Neuronal stem cell (in vitro differentiated cells): ENCODE data around the gene RNH1.
A peak's percentile ranks its signal among the peaks of the same experiment; 100 is the strongest.

ENCODE experiments used
- DNase-seq: peaks from one replicate; pipeline ENCODE4 v3.0.0-alpha.2; 2013; ENCODE audit warnings: low spot score
- H2AFZ ChIP-seq: one replicate; pipeline ENCODE4 v1.6.1; 2013; ENCODE audit warnings: mild to moderate bottlenecking, low read length, inconsistent platforms
- H2AK5ac ChIP-seq: 2 replicates; pipeline ENCODE4 v1.6.1; 2013; ENCODE audit warnings: low read depth, mild to moderate bottlenecking, inconsistent platforms, low read length, moderate library complexity, mixed read lengths
- H2BK120ac ChIP-seq: 2 replicates; pipeline ENCODE4 v1.6.1; 2013; ENCODE audit warnings: low read depth, mild to moderate bottlenecking, inconsistent platforms, low read length, moderate library complexity, mixed read lengths
- H2BK12ac ChIP-seq: one replicate; pipeline ENCODE4 v1.6.1; 2013; ENCODE audit warnings: low read length, inconsistent platforms
- H2BK15ac ChIP-seq: 2 replicates; pipeline ENCODE4 v1.6.1; 2013; ENCODE audit warnings: mild to moderate bottlenecking, low read length, inconsistent platforms, mixed read lengths
- H2BK5ac ChIP-seq: one replicate; pipeline ENCODE4 v1.6.1; 2013; ENCODE audit warnings: inconsistent platforms, mild to moderate bottlenecking, low read length, moderate library complexity
- H3K14ac ChIP-seq: one replicate; pipeline ENCODE4 v1.6.1; 2013; ENCODE audit warnings: low read length, inconsistent platforms
- H3K18ac ChIP-seq: 2 replicates; pipeline ENCODE4 v1.6.1; 2013; ENCODE audit warnings: low read length, inconsistent platforms
- H3K23ac ChIP-seq: 2 replicates; pipeline ENCODE4 v1.6.1; 2013; ENCODE audit warnings: low read depth, mild to moderate bottlenecking, mixed read lengths, low read length, inconsistent platforms; ENCODE audit not compliant: poor library complexity
- H3K27ac ChIP-seq: replicated peaks from 3 replicates; pipeline ENCODE4 v1.5.1; 2013; ENCODE audit warnings: low read length, inconsistent platforms
- H3K27me3 ChIP-seq, 3 experiments: 2 replicates each; pipeline ENCODE4 v1.6.1; 2013; ENCODE audit warnings: low read length in 3 of 3, mild to moderate bottlenecking in 2 of 3, inconsistent platforms in 1 of 3, low read depth in 1 of 3, mixed read lengths in 1 of 3, moderate library complexity in 1 of 3; ENCODE audit not compliant: control insufficient read depth in 3 of 3, insufficient read depth in 3 of 3
- H3K36me3 ChIP-seq, 2 donors: replicated peaks in 1 of 2; 2 replicates each; pipeline ENCODE4 v1.6.1; 2013; ENCODE audit warnings: low read length in 2 of 2; ENCODE audit not compliant: control insufficient read depth in 2 of 2, insufficient read depth in 2 of 2
- H3K4ac ChIP-seq: 2 replicates; pipeline ENCODE4 v1.6.1; 2013; ENCODE audit warnings: inconsistent platforms, mild to moderate bottlenecking, low read length, moderate library complexity
- H3K4me1 ChIP-seq, 2 donors: 1 replicate in 1 of 2; 2 replicates in 1 of 2; pipeline ENCODE4 v1.6.1; 2013; ENCODE audit warnings: low read length in 2 of 2, low read depth in 1 of 2; ENCODE audit not compliant: control insufficient read depth in 2 of 2, insufficient read depth in 1 of 2
- H3K4me2 ChIP-seq: one replicate; pipeline ENCODE4 v1.6.1; 2013; ENCODE audit warnings: mild to moderate bottlenecking, low read length, inconsistent platforms; ENCODE audit not compliant: insufficient read depth, poor library complexity, severe bottlenecking
- H3K4me3 ChIP-seq, 2 donors: 2 replicates each; pipeline ENCODE4 v1.5.1; 2013; ENCODE audit warnings: low read length in 2 of 2, mild to moderate bottlenecking in 2 of 2, inconsistent platforms in 1 of 2, moderate library complexity in 1 of 2
- H3K79me1 ChIP-seq: one replicate; pipeline ENCODE4 v1.6.1; 2013; ENCODE audit warnings: low read depth, mild to moderate bottlenecking, inconsistent platforms, low read length, moderate library complexity
- H3K9ac ChIP-seq: one replicate; pipeline ENCODE4 v1.6.1; 2013; ENCODE audit warnings: mild to moderate bottlenecking, low read depth, low read length, inconsistent platforms; ENCODE audit not compliant: poor library complexity
- H3K9me3 ChIP-seq, 2 donors: replicated peaks in 1 of 2; 2 replicates each; pipeline versions ENCODE3 to v1.6.1; 2013; ENCODE audit warnings: low read length in 2 of 2, mild to moderate bottlenecking in 2 of 2, inconsistent platforms in 1 of 2, low read depth in 1 of 2, mixed read lengths in 1 of 2, moderate library complexity in 1 of 2; ENCODE audit not compliant: control insufficient read depth in 2 of 2, insufficient read depth in 1 of 2
- H4K8ac ChIP-seq: one replicate; pipeline ENCODE4 v1.6.1; 2013; ENCODE audit warnings: low read depth, mild to moderate bottlenecking, inconsistent platforms, low read length, moderate library complexity
- H4K91ac ChIP-seq: one replicate; pipeline ENCODE4 v1.6.1; 2013; ENCODE audit warnings: low read length, low read depth, mild to moderate bottlenecking, inconsistent platforms; ENCODE audit not compliant: poor library complexity
- WGBS, 2 donors: extraction: QIAGEN DNeasy Blood & Tissue Kit; methylation state at CpG; one replicate each; pipeline ENCODE4 v1.1.7; 2013; ENCODE audit warnings: missing lambda C conversion rate in 2 of 2, mixed read lengths in 1 of 2; ENCODE audit not compliant: insufficient read length in 2 of 2, insufficient replicate concordance in 1 of 2; ENCODE audit errors: extremely low coverage in 2 of 2; 5-methylcytosine and 5-hydroxymethylcytosine counted together

The RNH1 gene

DNA sequence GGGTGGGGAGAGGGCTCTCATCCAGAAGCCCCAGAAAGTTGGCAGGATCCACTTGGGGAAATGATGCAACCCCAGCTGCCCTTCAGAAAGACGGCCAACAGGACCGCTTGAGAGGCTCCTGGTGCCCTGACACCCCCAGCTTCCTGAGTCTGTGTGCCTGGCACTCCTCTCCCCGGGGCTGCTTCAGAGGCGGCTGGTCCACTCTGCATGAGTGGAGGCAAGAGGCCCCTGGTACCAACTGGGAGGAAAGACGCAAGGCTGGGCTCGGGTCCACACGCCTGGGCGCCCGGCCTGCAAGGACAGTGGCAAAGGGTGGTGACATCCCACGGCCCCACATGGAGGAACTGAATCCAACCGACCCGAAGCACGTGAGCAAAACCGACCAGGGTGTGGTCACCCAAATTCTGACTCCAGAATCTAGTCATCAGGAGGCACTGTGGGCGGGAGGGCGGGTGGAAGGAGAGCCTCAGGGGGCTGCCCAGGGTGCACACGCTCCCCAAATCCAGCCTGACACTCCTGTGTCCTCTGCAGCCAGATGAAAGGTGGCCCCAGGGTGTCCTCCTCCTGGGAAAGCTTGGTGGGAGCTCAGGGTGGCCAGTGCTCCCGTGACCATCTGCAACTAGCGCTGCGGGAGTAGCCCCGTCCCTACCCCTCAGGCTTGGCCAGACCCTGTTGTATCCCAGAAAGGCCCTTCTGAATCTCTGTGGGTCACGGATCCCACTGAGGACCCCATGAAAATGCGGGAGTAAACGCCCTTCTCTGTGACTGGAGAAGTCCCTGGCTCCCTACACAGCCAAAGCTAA, 3.7 kb downstream of the RNH1 start:
- H3K27ac ChIP-seq = no peak overlapping the region
- no peak overlapping the region for H3K4me3 ChIP-seq

GRCh38 chr11:502288-503178, 4.5 kb downstream of the RNH1 start:
- no peak overlapping the region for H2BK5ac ChIP-seq
- peaks cover 0 to 7% of the 10 kb centered on the region in 2 donors for H3K9me3 ChIP-seq
- DNase-seq = no peak
- no peaks in the 10 kb centered on the region for H3K27me3 ChIP-seq
- no peak overlapping the region for H3K14ac ChIP-seq
- no peak overlapping the region for H4K91ac ChIP-seq
- H3K79me1 ChIP-seq = peaks cover 29% of the 10 kb centered on the region
- no peak overlapping the region for H2AFZ ChIP-seq
- H3K23ac ChIP-seq = peak overlapping the region; percentile 20
- WGBS, 2 donors = no CpG with 5 or more reads among the region's 10 CpGs
- H2BK12ac ChIP-seq = no peak overlapping the region
- no peak overlapping the region for H2AK5ac ChIP-seq
- no peak overlapping the region for H3K4me3 ChIP-seq
- H3K4me1 ChIP-seq = peaks cover 2 to 8% of the 10 kb centered on the region in 2 donors
- H3K4me2 ChIP-seq = no peak overlapping the region
- H3K36me3 ChIP-seq = peaks cover 39 to 56% of the 10 kb centered on the region in 2 donors
- H4K8ac ChIP-seq = no peak overlapping the region
- H3K27ac ChIP-seq = no peak overlapping the region
- H3K9ac ChIP-seq = peak overlapping the region; percentile 72
- no peak overlapping the region for H3K18ac ChIP-seq
- no peak overlapping the region for H2BK15ac ChIP-seq
- no peak overlapping the region for H3K4ac ChIP-seq
- H2BK120ac ChIP-seq = no peak overlapping the region

More for the DNA sequence above, 3.7 kb downstream of the RNH1 start:
- Histone ChIP-seq H4K8ac (no peak overlapping the region), H2BK5ac (no peak overlapping the region), H3K4me1 (peaks cover 6 to 13% of the 10 kb centered on the region in 2 donors), H3K4me2 (no peak overlapping the region), H3K9ac (no peak overlapping the region), H2BK12ac (peak overlapping the region; percentile 58), H3K14ac (no peak overlapping the region), H3K18ac (no peak overlapping the region), H3K27me3 (no peaks in the 10 kb centered on the region), H3K9me3 (no peaks in the 10 kb centered on the region), H3K79me1 (peaks cover 27% of the 10 kb centered on the region), H2AFZ (no peak overlapping the region), H3K4ac (no peak overlapping the region), H2BK15ac (no peak overlapping the region), H4K91ac (no peak overlapping the region), H2BK120ac (no peak overlapping the region), H3K36me3 (peaks cover 33 to 51% of the 10 kb centered on the region in 2 donors), H2AK5ac (no peak overlapping the region), H3K23ac (no peak overlapping the region)
- WGBS, 2 donors = no CpG with 5 or more reads among the region's 24 CpGs
- DNase-seq = no peak

- no peak for DNase-seq
- Histone ChIP-seq H2AK5ac (no peak overlapping the region), H2AFZ (no peak overlapping the region), H3K4me3 (no peak overlapping the region), H2BK120ac (peak overlapping the region; percentile 31), H3K79me1 (peaks cover 29% of the 10 kb centered on the region), H3K4me1 (peaks cover 2 to 8% of the 10 kb centered on the region in 2 donors), H3K4ac (no peak overlapping the region), H3K23ac (peak overlapping the region; percentile 20), H3K4me2 (no peak overlapping the region), H3K18ac (no peak overlapping the region), H2BK12ac (no peak overlapping the region), H3K36me3 (peaks cover 47 to 64% of the 10 kb centered on the region in 2 donors), H3K14ac (no peak overlapping the region), H3K9me3 (peaks cover 0 to 15% of the 10 kb centered on the region in 2 donors), H3K27ac (no peak overlapping the region), H2BK15ac (no peak overlapping the region), H4K8ac (no peak overlapping the region), H4K91ac (no peak overlapping the region), H2BK5ac (no peak overlapping the region), H3K9ac (peak overlapping the region; percentile 72), H3K27me3 (no peaks in the 10 kb centered on the region)
- no CpG with 5 or more reads among the region's 19 CpGs for WGBS, 2 donors
These were observed 5.3 kb downstream of the RNH1 start for GRCh38 chr11:501683-502287.
